Left lung (tissue), 10 donors: Measurements from ENCODE around the gene COL18A1. TPM values are rescaled to one million over a fixed set of nuclear protein-coding genes. Genes with fewer than 3 reads are reported as not detected.

Experiments used
- ATAC-seq: fragments of 200-7000 bp; cut with Tn5 transposase; one replicate; pipeline ENCODE4 v1.9.1; 2020; ENCODE audit warnings: moderate library complexity
- DNase-seq, 4 donors: peaks; one replicate each; pipeline ENCODE4 v3.0.0-alpha.2; 2013 to 2020
- H3K27ac ChIP-seq, 2 donors: fragments of 200-600 bp; sonication (generic) in 1 of 2; one replicate each; pipeline versions ENCODE4 v1.5.0 to v1.8.0; 2020 to 2021
- H3K27me3 ChIP-seq, 2 donors: fragments of 200-600 bp; sonication (generic) in 1 of 2; one replicate each; pipeline versions ENCODE4 v1.5.0 to v1.8.0; 2020 to 2021
- H3K36me3 ChIP-seq, 2 donors: fragments of 200-600 bp; sonication (generic) in 1 of 2; one replicate each; pipeline versions ENCODE4 v1.5.0 to v1.8.0; 2020 to 2021
- H3K4me1 ChIP-seq, 2 donors: fragments of 200-600 bp; one replicate each; pipeline ENCODE4 v1.8.0; 2021
- H3K4me3 ChIP-seq, 2 donors: fragments of 200-600 bp; sonication (generic) in 1 of 2; one replicate each; pipeline versions ENCODE4 v1.5.0 to v1.8.0; 2020 to 2021; ENCODE audit warnings: mild to moderate bottlenecking in 1 of 2
- H3K9me3 ChIP-seq, 2 donors: fragments of 200-600 bp; sonication (generic) in 1 of 2; one replicate each; pipeline versions ENCODE4 v1.5.0 to v1.8.0; 2020 to 2021
- intact Hi-C, 2 donors: fragments of 100-400 bp; cut with DNase I; formaldehyde crosslinking; loops; one replicate each; pipeline versions ENCODE4 v1.11.2 to v1.14.2; 2022
- polyA plus RNA-seq, 6 donors: library from polyadenylated mRNA; unstranded; fragments of 120-200 nt; gene quantifications; one replicate each; pipeline ENCODE4 v1.2.1, GENCODE V29; 2013; ENCODE audit not compliant: insufficient read length in 6 of 6
- total RNA-seq, 2 donors: library from RNA; stranded (reverse); fragmentation: NEBNext Ultra II Directional; extraction: Animal tissue kit (Norgen Biotek cat#: 25700); gene quantifications; one replicate each; pipeline ENCODE4 v1.2.1, GENCODE V29; 2021
- TF ChIP-seq, protein P1 (sequence below), 2 donors: fragments of 200-600 bp; sonication (generic) in 1 of 2; IDR thresholded peaks; one replicate each; pipeline versions ENCODE4 v1.5.0 to v1.8.0; 2021; ENCODE audit warnings: antibody characterized with exemption in 2 of 2
- donor health status: DM: no; HTN: yes; CAD: no.
- donor health status: DM: no; HTN: no; CAD: no.

The COL18A1 gene
- total and polyA plus RNA-seq, 8 donors: 39.3 to 90.2 (median 64.0) TPM

DNA sequence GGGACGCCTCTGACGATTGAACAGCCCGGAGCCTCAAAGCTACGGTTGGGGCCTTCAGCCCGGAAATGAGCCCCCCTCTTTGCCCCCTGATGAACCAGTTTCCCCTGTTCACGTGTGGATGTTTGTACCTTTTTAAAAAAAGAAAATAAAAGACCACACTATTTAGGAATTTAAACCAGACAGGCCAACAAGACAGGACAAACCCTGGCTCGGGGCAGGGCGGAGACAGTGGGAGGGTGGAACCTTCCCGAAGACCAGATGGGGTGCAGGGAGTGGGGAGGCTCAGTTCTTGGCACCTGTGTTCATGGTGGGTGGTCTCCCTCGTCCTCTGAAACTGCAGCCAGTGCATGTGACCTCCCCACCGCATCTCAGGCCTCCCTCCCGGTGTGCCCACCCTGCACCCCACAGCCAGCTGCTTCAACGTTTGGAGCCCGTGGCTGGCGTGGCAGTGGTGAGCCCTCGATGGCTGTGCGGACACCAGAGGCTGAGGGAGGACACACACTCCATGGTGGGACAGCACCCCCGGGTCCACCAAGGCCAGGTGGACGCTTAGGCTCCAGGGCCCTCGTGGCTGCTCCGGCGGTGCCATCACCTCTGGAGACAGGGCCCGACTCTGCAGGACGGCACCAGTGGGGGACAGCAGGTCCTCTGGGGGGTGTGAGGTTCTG is 45.6 kb downstream of the COL18A1 start:
- DNase-seq: peak in 1 of 4 donors; percentile 65
- Histone ChIP-seq H3K27me3 (peaks cover 0 to 8% of the 10 kb centered on the region in 2 donors), H3K4me3 (no peak overlapping the region), H3K4me1 (peaks cover 0 to 7% of the 10 kb centered on the region in 2 donors), H3K9me3 (peaks cover 0 to 9% of the 10 kb centered on the region in 2 donors), H3K27ac (no peak overlapping the region), H3K36me3 (no peaks in the 10 kb centered on the region)
- TF ChIP-seq, protein P1, sequence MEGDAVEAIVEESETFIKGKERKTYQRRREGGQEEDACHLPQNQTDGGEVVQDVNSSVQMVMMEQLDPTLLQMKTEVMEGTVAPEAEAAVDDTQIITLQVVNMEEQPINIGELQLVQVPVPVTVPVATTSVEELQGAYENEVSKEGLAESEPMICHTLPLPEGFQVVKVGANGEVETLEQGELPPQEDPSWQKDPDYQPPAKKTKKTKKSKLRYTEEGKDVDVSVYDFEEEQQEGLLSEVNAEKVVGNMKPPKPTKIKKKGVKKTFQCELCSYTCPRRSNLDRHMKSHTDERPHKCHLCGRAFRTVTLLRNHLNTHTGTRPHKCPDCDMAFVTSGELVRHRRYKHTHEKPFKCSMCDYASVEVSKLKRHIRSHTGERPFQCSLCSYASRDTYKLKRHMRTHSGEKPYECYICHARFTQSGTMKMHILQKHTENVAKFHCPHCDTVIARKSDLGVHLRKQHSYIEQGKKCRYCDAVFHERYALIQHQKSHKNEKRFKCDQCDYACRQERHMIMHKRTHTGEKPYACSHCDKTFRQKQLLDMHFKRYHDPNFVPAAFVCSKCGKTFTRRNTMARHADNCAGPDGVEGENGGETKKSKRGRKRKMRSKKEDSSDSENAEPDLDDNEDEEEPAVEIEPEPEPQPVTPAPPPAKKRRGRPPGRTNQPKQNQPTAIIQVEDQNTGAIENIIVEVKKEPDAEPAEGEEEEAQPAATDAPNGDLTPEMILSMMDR (IDR thresholded peaks at IDR 0.05): no peak
- ATAC-seq: no peak
- intact Hi-C loops: no loop called here

DNA sequence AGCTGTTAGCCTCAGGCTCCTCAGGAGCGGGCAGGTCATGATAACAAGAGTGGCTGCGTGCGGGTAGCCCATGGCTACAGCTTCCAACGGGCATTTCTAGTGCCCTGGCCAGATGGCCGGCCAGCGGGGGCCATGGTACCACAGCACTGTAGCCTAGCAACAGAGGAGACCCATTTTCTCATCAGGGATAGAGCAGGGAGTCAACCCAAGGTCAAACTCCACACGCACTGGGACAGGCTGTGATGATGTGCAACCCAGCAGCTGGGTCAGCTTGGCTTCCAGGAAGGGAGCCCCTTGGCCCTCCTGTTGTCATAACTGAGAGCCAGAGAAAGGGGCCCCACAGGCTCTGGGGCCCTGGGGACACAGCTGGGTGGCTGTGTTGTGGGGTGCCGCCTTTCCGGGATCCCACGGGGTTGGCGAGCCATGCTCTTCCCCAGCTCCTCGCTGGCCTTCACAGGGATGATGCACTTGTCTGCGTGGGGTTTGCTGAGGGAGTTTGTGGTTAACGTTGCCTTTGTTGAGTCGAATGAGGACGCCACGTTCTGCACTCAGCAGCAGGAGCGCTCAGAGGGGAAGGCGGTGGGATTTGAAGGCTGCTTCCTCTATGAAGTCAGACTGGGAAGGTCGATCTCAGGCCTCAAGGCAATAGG is 46.3 kb downstream of the COL18A1 start:
- peak in 1 of 4 donors; percentile 37 for DNase-seq
- peaks cover 3 to 7% of the 10 kb centered on the region in 2 donors for H3K4me1 ChIP-seq
- intact Hi-C loops: no loop called here

DNA sequence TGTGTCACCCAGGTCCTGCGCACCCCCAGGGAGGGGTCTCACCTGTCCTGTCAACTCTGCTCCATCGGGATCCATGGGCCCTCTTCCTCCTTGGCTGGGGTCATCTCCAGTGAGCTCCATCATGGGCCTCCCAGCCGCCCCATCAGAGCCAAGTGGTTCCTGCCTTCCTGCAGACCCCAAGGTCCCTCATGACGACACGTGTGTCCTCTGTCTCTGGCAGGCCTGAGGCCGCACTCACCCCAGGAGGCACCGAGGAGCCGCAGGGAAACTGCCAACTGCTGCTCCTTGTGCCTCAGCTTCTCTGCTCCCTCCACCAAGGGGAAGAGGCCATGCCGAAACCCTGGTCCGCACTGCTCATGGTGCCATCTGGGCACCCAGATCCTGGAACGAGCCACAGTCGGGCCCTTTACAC is 46.8 kb downstream of the COL18A1 start:
- ATAC-seq (no peak), DNase-seq (peak in 1 of 4 donors; percentile 58)
- Histone ChIP-seq H3K4me1 (peaks cover 3 to 7% of the 10 kb centered on the region in 2 donors), H3K4me3 (no peak overlapping the region), H3K36me3 (no peaks in the 10 kb centered on the region), H3K27ac (no peak overlapping the region), H3K27me3 (peaks cover 0 to 20% of the 10 kb centered on the region in 2 donors), H3K9me3 (peaks cover 0 to 3% of the 10 kb centered on the region in 2 donors)
- intact Hi-C loops: no loop called here
- TF ChIP-seq, protein P1 (IDR thresholded peaks at IDR 0.05): no peak

More for the DNA sequence above, 46.3 kb downstream of the COL18A1 start:
- H3K36me3 ChIP-seq: no peaks in the 10 kb centered on the region
- H3K27ac ChIP-seq: no peak overlapping the region
- peaks cover 0 to 14% of the 10 kb centered on the region in 2 donors for H3K27me3 ChIP-seq
- TF ChIP-seq, protein P1 (IDR thresholded peaks at IDR 0.05): no peak
- no peak for ATAC-seq
- H3K4me3 ChIP-seq: no peak overlapping the region
- H3K9me3 ChIP-seq: peaks cover 0 to 8% of the 10 kb centered on the region in 2 donors

DNA sequence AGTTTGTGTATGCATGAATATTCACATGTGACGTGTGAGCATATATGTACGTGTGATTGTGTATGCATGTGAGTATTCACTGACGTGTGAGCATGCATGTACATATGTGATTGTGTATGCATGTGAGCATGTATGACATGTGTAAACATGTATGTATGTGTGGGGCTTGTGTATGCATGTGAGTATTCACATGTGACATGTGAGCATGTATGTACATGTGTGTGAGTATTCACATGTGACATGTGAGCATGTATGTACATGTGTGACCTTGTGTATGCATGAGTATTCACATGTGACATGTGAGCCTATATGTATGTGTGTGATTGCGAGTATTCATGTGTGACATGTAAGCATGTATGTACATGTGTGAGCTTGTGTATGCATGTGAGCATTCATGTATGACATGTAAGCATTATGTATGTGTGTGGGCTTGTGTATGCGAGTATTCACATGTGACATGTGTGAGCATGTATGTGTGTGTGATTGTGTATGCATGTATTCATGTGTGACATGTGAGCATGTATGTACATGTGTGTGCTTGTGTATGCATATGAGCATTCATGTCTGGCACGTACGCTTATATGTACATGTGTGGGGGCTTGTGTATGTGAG is 47.8 kb downstream of the COL18A1 start:
- no peak overlapping the region for H3K4me3 ChIP-seq
- DNase-seq (no peak), ATAC-seq (no peak)
- H3K27ac ChIP-seq: no peak overlapping the region
- TF ChIP-seq, protein P1 (IDR thresholded peaks at IDR 0.05): no peak
- peaks cover 3 to 7% of the 10 kb centered on the region in 2 donors for H3K4me1 ChIP-seq
- peaks cover 0 to 21% of the 10 kb centered on the region in 2 donors for H3K27me3 ChIP-seq
- intact Hi-C loops: no loop called here
- no peaks in the 10 kb centered on the region for H3K36me3 ChIP-seq
- no peaks in the 10 kb centered on the region for H3K9me3 ChIP-seq
